NCI-H2171 treated with DMSO at 0.1 percent for 48 hours (cell line): ENCODE results near the gene CNPY3.
"Not testable (repeated sequence)": the region's sequence is repeated elsewhere in the genome, so short reads cannot be mapped to it uniquely, and the experiment has no call there.

Source experiments
- DNase-seq: peaks from one replicate; lab custom pipeline; 2025; lab: John Stamatoyannopoulos, UW

Gene CNPY3

GRCh38 chr6:42928986-42929820 is at the start of gene CNPY3:
Gene CNPY3, plus strand, starts transcription at chr6:42929480. Its CDS starts 91 bp downstream, at chr6:42929571.
- peak; percentile 99 for DNase-seq

- DNase-seq = not testable (repeated sequence)
Observed at GRCh38 chr6:42880240-42880817, 49.0 kb upstream of the CNPY3 start.

GRCh38 chr6:42880871-42881270 is 48.4 kb upstream of the CNPY3 start:
- not testable (repeated sequence) for DNase-seq

GRCh38 chr6:42885702-42886101 is 43.6 kb upstream of the CNPY3 start:
- no peak for DNase-seq

- not testable (repeated sequence) for DNase-seq
Observed at GRCh38 chr6:42888201-42888600, 41.1 kb upstream of the CNPY3 start.

GRCh38 chr6:42889815-42890214 is 39.5 kb upstream of the CNPY3 start:
- peak; percentile 38 for DNase-seq

GRCh38 chr6:42890311-42891198 is 38.7 kb upstream of the CNPY3 start:
- DNase-seq = peak; percentile 84

GRCh38 chr6:42891199-42891722 is 38.0 kb upstream of the CNPY3 start:
- DNase-seq = no peak

GRCh38 chr6:42894041-42894828 is 35.0 kb upstream of the CNPY3 start:
- DNase-seq = not testable (repeated sequence)

GRCh38 chr6:42896178-42896719 is 33.0 kb upstream of the CNPY3 start:
- DNase-seq = no peak

GRCh38 chr6:42898891-42899361 is 30.4 kb upstream of the CNPY3 start:
- DNase-seq = peak; percentile 64

- peak; percentile 68 for DNase-seq
Observed at GRCh38 chr6:42899871-42900270, 29.4 kb upstream of the CNPY3 start.

- DNase-seq = peak; percentile 86
Observed at GRCh38 chr6:42901538-42901957, 27.7 kb upstream of the CNPY3 start.

- not testable (repeated sequence) for DNase-seq
Observed at GRCh38 chr6:42902429-42903263, 26.6 kb upstream of the CNPY3 start.

GRCh38 chr6:42904467-42904866 is 24.8 kb upstream of the CNPY3 start:
- no peak for DNase-seq

GRCh38 chr6:42907336-42907735 is 21.9 kb upstream of the CNPY3 start:
- DNase-seq = no peak

GRCh38 chr6:42909835-42910234 is 19.4 kb upstream of the CNPY3 start:
- no peak for DNase-seq

GRCh38 chr6:42911171-42912021 is 17.9 kb upstream of the CNPY3 start:
- DNase-seq = peak; percentile 98

- DNase-seq = peak; percentile 55
Observed at GRCh38 chr6:42914546-42914945, 14.7 kb upstream of the CNPY3 start.
